NCI-H1436 treated with DMSO at 0.1 percent for 48 hours (cell line): ENCODE measurements around the gene CCL17.
"Not testable (repeated sequence)": the region's sequence is repeated elsewhere in the genome, so short reads cannot be mapped to it uniquely, and the experiment has no call there.

Experiments used
- DNase-seq: peaks from one replicate; lab custom pipeline; 2025; lab: John Stamatoyannopoulos, UW

CCL17 gene

DNA sequence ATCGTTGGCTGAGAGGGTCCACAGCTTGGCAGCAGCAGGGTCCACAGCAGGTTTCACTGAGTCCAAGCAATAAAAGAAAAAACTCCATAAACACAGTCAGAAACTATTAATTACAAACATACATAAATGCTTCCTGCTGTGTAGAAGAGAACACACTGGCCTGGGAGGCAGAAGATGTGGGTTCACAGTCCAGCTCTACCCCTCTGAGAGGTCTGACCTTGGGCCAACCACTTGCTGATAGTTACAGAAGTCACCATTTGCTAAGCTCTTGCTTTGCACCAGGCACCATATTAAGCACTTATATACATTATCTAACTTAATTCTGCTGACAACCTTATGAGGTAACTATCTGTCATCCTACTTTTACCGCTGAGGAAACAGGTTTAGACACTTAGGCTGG is 27.9 kb downstream of the CCL17 start:
- DNase-seq, result no peak

DNA sequence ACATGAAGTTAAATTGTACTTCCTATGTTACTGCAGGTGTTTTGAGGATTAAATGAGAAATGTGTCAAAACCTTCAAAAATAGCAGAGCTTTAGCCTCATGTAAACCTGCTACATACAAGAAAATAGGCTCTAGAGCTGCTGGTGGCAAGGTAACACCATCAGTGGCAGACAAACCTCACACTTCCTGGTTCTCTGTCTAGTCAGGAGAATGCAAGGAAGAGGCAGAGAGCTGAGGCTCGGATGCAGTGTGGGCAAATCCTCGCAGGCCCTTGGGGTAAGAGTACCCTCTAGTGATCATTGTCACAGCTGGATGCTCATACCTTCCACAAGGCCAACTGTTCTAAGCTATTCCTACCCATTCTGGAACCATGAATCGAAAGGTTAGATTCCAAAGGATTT is 28.4 kb downstream of the CCL17 start:
- no peak for DNase-seq

DNA sequence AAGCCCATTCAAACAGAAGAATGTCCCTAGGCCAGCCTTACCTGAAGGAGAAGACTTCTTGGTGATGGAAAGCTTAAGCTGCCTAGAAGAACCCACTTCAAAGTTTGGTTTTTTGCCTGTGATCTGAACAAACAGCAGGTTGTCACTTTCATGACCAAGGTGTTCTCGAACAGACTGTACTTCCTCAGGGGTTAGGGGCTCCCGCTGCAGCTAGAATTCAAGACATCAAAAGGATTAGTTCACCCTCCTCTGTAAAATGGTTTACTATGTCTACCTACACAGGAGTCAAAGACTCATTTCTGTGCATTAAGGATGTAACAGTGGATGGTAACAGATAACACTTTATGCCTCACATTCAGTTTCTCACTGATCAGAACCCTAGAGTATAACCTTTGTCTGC is 29.4 kb downstream of the CCL17 start:
- DNase-seq, result no peak

DNA sequence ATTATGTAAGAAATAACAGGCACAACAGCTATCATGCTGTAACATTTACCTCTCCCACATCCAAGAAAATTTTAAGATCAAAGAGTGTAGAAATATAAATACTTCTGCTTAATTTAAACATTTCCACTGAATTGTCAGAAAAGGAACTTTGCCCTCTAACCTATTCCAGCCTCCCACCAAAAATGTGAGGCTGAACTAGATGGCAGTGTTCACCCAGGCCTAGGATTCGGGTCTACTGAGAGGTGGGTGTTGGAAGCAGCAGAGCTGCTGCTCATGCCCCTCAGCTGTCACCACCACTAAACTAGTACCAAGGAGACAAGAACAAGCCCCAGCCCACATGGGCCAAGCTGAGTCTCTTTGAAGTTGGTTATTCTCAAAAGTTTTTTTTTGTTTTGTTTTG is 31.3 kb downstream of the CCL17 start:
- DNase-seq, result no peak

DNA sequence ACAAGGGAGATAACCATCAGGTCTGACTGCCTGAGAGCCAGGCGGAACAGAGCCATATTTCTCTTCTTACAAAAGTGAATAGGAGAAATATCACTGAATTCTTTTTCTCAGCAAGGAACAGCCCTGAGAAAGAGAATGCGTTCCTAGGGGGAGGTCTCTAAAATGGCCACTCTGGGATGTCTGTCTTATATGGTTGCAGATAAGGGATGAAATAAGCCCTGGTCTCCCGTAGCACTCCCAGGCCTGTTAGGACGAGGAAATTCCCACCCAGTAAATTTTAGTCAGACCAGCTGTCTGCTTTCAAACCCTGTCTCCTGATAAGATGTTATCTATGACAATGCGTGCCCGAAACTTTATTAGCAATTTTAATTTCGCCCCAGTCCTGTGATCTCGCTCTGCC is 35.4 kb downstream of the CCL17 start:
- DNase-seq, result not testable (repeated sequence)

DNA sequence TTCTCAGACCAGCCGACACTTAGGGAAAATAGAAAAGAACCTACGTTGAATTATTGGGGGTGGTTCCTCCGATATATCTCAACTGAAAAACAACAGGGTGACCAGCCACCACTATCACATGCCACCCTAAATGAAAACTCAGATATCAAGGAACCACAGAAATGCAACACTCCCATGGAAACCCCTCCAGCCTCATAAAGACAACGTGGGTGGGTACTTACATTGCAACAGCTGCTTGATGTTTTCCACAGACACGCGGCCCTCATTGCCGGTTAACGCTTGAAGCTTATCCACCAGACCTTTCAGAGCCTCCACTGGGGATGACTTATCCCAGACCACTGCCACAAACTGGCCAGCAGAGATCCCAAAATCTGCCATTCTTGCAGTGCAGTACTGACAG is 36.0 kb downstream of the CCL17 start:
- DNase-seq, result not testable (repeated sequence)

DNA sequence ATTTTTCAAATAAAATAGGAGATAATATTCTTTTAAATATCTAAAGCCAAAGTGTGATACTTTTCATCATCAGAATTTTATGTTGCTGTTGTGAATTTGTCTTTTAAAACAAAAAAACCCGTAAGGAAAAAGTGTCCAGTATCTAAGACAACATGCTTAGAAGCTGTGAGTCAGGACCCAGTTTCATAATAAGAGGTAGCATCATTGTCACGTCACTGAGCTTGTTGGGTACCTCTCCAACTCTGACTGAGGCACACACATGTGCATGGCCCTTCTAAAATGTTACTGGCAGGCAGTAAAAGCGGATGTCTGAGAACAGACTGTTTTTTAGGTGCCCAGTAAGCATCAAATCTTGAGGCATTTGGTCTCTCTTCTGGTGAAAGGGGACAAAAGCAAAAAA is 40.1 kb downstream of the CCL17 start:
- no peak for DNase-seq

DNA sequence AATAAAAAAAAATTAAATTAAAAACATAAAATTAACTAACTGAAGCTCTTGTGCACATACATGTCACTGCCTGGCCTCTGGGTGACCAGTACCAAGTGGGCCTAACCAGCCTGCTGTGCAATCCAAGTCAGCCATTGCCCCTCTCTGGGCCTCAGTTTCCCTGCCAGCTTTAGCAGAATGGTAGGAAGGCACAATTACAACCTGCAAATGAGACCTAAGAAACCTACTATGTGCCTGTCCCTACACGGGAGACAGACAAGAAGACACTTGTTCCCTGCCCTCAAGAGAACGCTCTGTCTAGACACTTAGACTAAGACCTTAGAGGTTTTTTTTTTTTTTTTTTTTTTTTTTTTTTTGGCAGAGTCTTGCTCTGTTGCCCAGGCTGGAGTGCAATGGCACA is 40.9 kb downstream of the CCL17 start:
- no peak for DNase-seq

DNA sequence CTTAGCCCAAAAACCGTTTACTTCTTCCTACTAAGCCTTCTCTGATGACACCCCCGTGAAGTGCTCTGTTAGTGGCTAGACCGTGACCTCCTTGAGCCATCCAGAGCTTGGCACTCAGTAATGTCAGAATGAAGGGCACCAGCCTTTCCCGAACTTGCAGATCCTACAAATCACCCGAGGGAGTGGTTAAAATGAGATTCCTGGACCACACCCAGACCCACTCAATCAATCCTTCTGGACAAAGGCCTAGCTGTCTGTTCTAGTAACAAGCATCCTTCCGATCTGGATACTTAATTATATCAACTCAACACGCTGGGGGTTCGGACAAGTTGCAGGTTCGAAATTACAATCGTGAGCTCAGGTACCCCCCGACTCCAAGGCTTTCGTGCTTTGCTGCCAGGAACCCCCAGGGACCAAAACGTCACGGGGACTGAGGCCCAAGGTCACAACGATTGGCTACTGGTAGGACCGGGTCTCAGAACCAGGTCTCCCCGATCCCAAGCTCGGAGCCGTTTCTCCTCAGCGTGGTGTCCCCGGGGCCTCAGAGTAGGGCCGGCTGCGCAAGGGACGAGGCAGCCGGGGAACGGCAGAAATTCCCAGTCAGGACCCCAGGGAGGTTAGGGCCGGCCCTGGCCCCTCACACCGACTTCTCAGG is 42.1 kb downstream of the CCL17 start:
- no peak for DNase-seq

DNA sequence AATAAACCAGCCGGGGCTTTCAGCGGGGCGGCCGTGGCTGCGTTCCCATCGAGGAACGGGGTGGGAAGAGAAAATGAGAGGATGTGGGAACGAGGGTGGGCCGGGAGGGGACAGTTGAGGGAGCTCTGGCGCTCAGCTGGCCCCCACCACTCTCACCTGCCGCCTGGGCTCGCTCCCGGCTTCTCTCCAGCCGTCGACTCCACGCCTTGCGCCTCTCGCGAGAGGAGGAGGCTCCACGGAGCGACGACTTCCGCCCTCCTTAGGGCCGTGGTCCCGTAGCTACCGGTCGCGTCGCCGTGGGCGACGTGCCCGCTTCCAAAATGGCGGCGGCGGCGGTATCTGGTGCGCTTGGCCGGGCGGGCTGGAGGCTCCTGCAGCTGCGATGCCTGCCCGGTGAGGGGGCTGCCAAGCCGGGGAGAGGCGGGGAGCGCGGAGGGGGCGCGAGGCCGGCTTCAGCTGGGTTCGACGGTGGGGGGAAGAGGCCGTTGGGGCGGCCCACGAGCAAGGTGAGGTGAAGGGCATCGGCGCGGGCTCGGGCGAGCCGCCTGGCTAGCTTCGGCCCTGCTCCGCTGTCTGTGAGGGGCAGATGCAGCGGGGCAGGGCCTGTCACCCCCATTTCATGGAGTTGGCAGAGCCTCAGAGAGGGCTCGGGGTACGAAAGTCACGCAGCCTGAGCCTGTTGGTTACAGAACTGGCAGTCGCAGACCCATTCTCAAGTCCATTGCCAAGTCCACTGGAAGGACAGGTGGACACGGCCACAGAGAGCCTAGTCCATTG is 42.8 kb downstream of the CCL17 start, which contains the start of the genes CIAPIN1 and COQ9:
Gene CIAPIN1 (minus strand): TSS at position 200 of the 777 bp plus-strand sequence. CDS start 6,457 bp downstream, outside the sequence.
Gene COQ9 (plus strand): TSS at position 294 of the 777 bp plus-strand sequence. CDS start 27 bp downstream, at position 321.
- peak; percentile 33 for DNase-seq

DNA sequence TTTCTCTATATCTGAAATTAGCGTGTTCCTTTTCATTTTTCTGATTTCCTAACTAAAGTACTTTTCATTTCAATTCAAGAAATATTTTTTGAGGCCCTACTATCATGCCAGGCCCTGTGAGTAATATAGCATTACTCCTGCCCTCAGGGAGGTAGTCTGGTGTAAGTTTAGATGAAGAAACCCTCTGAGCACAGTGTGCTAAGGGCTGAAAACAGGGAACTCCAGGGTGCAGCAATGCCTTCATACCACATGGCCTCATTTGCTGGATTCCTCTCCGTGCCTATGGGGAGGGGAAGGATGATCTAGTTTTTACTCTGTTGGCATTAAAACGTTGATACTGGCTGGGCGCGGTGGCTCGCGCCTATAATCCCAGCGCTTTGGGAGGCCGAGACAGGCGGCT is 47.5 kb downstream of the CCL17 start:
- DNase-seq, result no peak

DNA sequence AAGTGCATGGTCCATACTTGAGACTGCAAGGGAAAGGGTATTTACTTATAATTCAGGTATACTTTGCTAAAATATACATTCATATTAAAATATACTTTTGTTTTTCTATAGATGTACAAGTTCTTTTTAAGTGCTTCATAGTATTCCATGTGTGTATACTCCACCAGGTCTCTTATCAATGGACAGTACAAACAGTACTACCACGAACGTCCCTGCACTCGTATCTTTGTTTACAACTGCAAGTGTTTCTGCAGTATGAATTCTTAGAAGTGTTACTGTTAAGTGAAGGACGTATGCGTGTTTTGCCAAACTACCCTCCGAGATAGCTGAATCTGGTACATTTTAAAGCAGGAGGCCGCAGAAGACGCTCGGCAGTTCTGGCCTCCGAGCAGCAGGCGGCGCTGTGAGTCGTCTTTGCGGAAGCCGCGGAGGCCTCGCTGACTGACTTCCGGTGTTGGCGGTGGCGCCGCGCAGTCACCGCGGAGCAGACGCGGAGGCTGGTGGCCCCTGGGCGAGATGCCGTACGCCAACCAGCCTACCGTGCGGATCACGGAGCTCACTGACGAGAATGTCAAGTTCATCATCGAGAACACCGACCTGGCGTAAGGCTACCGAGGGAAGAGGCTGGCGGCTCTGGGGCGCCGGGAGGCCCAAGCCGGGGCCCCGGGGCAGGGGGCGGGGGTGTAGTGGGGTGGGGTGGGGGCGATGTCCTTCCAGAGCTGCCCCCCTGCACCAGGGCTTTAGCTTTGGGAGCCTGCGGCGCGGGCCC is 57.8 kb downstream of the CCL17 start, which contains the start of gene POLR2C:
Gene POLR2C (plus strand): TSS at position 471 of the 769 bp plus-strand sequence. CDS start 46 bp downstream, at position 517.
- no peak for DNase-seq

DNA sequence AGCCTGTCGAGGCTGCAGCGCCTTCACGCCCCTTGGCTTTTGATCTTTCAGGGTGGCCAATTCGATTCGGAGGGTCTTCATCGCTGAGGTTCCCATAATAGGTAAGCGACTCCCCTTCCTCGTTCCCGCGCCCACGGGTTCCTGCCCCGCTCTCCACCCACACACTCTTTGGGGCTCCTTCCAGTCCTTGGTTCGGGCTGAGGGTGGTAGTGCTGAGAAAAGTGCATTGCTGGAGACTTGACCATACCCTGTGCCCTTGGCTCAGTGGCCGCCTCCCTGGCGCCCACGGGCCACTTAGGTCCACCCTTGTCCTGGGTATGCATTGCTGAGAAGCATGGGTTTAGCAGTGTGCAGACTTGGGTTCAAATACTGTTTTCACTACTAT is 58.4 kb downstream of the CCL17 start:
- no peak for DNase-seq

DNA sequence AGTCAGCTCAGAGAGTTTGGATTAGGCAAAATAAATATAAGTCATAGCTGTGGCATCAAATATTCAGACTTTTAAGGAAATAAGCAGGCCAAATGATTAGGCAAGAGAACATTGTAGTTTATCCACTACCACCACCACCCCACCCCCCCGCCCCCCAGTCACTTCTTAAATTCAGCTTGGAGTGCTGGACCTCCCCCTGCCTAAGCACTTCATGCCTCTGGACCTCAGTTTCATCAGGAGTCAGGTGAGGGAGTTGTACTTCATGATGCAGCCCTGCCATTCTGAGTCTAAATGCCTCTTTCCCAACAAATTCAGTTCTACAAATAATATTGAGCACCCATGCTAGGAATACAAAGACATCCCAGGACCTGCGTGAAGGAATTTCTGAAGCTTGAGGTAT is 60.0 kb downstream of the CCL17 start:
- no peak for DNase-seq
